Measurements from ENCODE around the gene BBS12.
"Not testable (repeated sequence)": the region's sequence is repeated elsewhere in the genome, so short reads cannot be mapped to it uniquely, and the experiment has no call there.

BBS12 gene

GRCh38 chr4:122766353-122766705, 33.8 kb downstream of the BBS12 start:
- no peak for DNase-seq

GRCh38 chr4:122766950-122767349, 34.4 kb downstream of the BBS12 start:
- DNase-seq = no peak

- no peak for DNase-seq
These were observed 39.2 kb downstream of the BBS12 start for GRCh38 chr4:122771724-122772123.

GRCh38 chr4:122772311-122772710, 39.8 kb downstream of the BBS12 start:
- no peak for DNase-seq

GRCh38 chr4:122772986-122773385, 40.5 kb downstream of the BBS12 start:
- no peak for DNase-seq

- no peak for DNase-seq
These were observed 42.5 kb downstream of the BBS12 start for GRCh38 chr4:122775039-122775438.

GRCh38 chr4:122775987-122776836, 43.7 kb downstream of the BBS12 start:
- DNase-seq = no peak

GRCh38 chr4:122776916-122777315, 44.4 kb downstream of the BBS12 start:
- DNase-seq = no peak

GRCh38 chr4:122777846-122778673, 45.6 kb downstream of the BBS12 start:
- peak; percentile 18 for DNase-seq

- DNase-seq = no peak
These were observed 49.0 kb downstream of the BBS12 start for GRCh38 chr4:122781486-122781885.

GRCh38 chr4:122783301-122784215, 51.1 kb downstream of the BBS12 start:
- DNase-seq = peak; percentile 99

GRCh38 chr4:122784261-122784660, 51.8 kb downstream of the BBS12 start:
- DNase-seq = no peak

GRCh38 chr4:122785099-122785498, 52.6 kb downstream of the BBS12 start:
- DNase-seq = no peak

GRCh38 chr4:122786296-122786695, 53.8 kb downstream of the BBS12 start:
- not testable (repeated sequence) for DNase-seq

- not testable (repeated sequence) for DNase-seq
These were observed 54.4 kb downstream of the BBS12 start for GRCh38 chr4:122786920-122787319.

GRCh38 chr4:122787940-122788339, 55.4 kb downstream of the BBS12 start:
- DNase-seq = no peak

GRCh38 chr4:122788935-122789334, 56.4 kb downstream of the BBS12 start:
- DNase-seq = no peak

- DNase-seq = no peak
These were observed 61.3 kb downstream of the BBS12 start for GRCh38 chr4:122793811-122794210.

Data from kidney glomerular epithelial cell (primary cell).